T-helper 17 cell (primary cell): ENCODE data around the gene RND2. TPM values are rescaled to one million over a fixed set of nuclear protein-coding genes. Genes with fewer than 3 reads are reported as not detected.
"Not testable (repeated sequence)": the region's sequence is repeated elsewhere in the genome, so short reads cannot be mapped to it uniquely, and the experiment has no call there.

Source experiments
- ATAC-seq: fragments of 150-1000 bp; cut with Tn5 transposase; 2 replicates; pipeline ENCODE4 v1.10.0; 2021; ENCODE audit warnings: mild to moderate bottlenecking, moderate library complexity
- DNase-seq, 3 donors: peaks; one replicate each; pipeline versions ENCODE4 v3.0.0 to v3.0.0-alpha.2; 2020 to 2021
- H3K9me3 ChIP-seq: one replicate; pipeline ENCODE4 v1.7.0; 2013; ENCODE audit warnings: low read length, mild to moderate bottlenecking; ENCODE audit not compliant: control insufficient read depth, poor library complexity, severe bottlenecking
- H3K27ac Mint-ChIP-seq: one replicate; pipeline ENCODE4 v1.8.0; 2022; ENCODE audit warnings: mild to moderate bottlenecking, moderate library complexity, mixed read lengths
- H3K27me3 Mint-ChIP-seq: one replicate; pipeline ENCODE4 v1.8.0; 2022; ENCODE audit warnings: mixed read lengths
- H3K36me3 Mint-ChIP-seq: one replicate; pipeline ENCODE4 v1.8.0; 2022; ENCODE audit warnings: low read depth, mixed read lengths
- H3K4me1 Mint-ChIP-seq: one replicate; pipeline ENCODE4 v1.8.0; 2022; ENCODE audit warnings: mild to moderate bottlenecking, mixed read lengths
- H3K4me3 Mint-ChIP-seq: one replicate; pipeline ENCODE4 v1.8.0; 2022; ENCODE audit warnings: mild to moderate bottlenecking, moderate library complexity, mixed read lengths
- total RNA-seq, 4 donors: library from RNA in 2 of 4; stranded (reverse) in 2 of 4; gene quantifications; one replicate each; pipeline ENCODE4 v1.2.3 and lab custom pipeline; 2022 to 2026

Gene RND2, protein sequence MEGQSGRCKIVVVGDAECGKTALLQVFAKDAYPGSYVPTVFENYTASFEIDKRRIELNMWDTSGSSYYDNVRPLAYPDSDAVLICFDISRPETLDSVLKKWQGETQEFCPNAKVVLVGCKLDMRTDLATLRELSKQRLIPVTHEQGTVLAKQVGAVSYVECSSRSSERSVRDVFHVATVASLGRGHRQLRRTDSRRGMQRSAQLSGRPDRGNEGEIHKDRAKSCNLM
- total RNA-seq (1 to 10 TPM in 1 of 2 donors, under 1 TPM in 1; 0.12 to 1.1 TPM), total RNA-seq (lab: John Stamatoyannopoulos, UW) (0.23 to 1.6 reads per million in 2 donors)

DNA sequence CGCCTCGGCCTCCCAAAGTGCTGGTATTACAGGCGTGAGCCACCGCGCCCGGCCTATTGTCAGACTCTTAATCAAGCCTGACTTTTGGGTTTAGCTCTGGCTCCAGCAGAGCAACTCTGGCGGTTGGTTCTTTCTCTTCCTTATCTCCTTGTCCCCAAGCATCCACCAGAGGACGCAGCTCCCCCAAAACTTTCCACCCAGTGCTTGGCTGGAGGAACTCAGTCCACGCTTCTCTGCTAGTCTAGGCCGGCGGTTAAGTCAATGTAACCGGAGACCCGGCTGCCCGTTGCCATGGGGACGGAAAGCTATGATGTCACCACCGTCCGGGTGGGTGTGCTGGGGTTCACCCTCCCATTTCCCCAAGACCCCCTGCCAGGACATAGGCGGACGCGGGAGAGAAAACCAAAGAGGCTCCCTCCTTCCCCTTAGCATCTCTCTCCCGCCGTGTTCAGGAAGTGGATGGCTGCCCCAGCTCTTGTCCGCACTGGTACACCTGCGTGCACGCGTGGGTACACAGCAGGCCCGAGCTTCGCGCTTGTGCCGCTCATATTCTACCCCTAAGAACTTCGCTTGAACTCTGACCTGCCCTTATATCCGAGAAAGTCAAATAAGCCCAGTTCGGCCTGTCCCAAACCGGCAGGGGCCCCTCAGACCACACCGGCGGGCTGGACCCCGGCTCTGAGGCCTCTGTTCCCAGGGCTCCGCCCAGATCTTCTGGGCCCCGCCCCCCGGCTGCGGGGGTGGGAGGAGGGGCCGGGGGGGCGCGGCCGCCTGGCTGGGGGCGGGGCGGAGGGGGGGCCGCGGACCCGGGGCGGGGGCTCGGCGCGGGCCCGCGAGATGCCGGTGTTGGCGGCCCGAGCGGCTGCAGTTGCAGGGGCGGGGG lies at the start of gene RND2:
Gene RND2, plus strand, starts transcription at position 825 of the 883 bp plus-strand sequence. CDS start 117 bp downstream, outside the sequence.
- peak within 1 kb of the TSS; percentile 92 for H3K4me3 Mint-ChIP-seq
- no peaks in the 10 kb centered on the region for H3K27me3 Mint-ChIP-seq
- DNase-seq (peak; percentile 63 to 75 (median 71)), ATAC-seq (peak; percentile 72)
- H3K4me1 Mint-ChIP-seq, result peaks cover 27% of the 10 kb centered on the region
- H3K9me3 ChIP-seq, result no peaks in the 10 kb centered on the region
- peak within 1 kb of the TSS; percentile 95 for H3K27ac Mint-ChIP-seq
- H3K36me3 Mint-ChIP-seq, result no peaks in the 10 kb centered on the region

DNA sequence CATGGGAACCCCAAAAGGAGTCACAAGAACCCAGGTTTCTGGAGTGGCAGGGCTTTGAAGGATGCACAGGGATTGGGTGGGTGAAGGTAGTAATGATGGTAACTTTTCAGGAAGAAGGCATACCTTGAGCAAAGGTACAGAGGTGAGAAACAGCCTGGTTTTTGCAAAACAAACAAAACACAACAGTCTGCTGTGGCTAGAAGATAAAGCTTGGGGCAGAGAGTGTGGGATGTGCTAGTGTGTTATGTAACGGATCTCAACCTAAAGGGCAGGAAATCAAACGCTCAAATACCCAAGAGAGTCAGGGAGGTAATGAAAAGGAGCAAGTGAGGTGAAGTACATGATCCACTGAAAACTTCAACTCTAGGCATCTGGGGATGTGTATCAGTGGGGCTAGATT lies 49.8 kb upstream of the RND2 start:
- no peaks in the 10 kb centered on the region for H3K36me3 Mint-ChIP-seq
- DNase-seq, result no peak
- no peak overlapping the region for H3K4me3 Mint-ChIP-seq
- no peaks in the 10 kb centered on the region for H3K27me3 Mint-ChIP-seq
- no peak overlapping the region for H3K27ac Mint-ChIP-seq
- H3K9me3 ChIP-seq, result no peaks in the 10 kb centered on the region
- peaks cover 11% of the 10 kb centered on the region for H3K4me1 Mint-ChIP-seq
- no peak for ATAC-seq

DNA sequence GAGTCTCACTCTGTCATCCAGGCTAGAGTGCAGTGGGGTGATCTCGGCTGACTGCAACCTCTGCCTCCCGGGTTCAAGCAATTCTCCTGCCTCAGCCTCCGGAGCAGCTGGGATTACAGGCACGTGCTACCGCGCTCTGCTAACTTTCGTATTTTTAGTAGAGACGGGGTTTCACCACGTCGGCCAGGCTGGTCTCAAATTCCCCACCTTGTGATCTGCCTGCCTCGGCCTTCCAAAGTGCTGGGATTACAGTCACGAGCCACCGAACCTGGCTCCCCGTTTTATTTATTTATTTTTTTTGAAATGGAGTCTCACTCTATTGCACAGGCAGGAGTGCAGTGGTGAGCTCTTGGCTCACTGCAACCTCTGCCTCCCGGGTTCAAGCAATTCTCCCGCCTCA lies 49.3 kb upstream of the RND2 start:
- H3K27me3 Mint-ChIP-seq, H3K36me3 Mint-ChIP-seq, H3K4me3 Mint-ChIP-seq, H3K9me3 ChIP-seq, ATAC-seq, DNase-seq: not testable (repeated sequence)
- peak overlapping the region; percentile 27 for H3K27ac Mint-ChIP-seq
- H3K4me1 Mint-ChIP-seq, result peaks cover 13% of the 10 kb centered on the region

DNA sequence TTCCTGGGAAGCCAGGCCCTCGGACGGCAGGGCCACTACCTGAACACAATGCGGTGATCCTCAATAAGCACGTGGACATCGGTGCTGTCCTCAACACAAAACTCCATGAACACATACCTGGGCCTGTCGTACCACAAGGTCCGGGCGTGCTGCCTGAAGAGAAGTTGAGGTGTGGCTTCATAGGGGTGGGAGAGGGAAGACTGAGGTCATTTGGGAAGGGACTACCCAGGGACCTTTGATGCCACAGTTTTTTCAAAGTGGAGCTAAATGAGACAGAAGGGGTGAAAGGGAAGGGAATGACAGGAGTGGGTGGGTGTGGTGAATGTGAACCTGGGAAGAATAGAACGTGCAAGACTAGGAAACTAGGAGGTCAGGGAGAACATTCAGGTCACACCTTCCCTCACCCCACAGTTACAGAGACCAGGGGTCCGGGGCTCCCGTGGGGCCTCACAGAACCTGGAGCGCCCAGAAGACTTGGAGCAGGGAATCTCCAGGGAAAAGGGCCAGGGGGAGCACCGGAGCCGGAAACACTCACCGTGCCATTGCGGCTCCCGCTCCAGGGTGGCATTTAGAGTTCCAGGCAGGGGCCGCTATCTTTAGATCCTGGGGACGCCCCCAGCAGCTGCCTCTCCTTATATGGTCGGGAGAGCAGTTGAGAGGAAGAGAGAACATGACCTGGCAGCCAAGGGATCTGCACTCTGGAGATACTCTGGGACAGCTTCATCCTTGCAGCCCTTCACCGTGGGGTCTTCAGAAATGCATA lies 45.3 kb upstream of the RND2 start, which contains the start of gene PTGES3L:
Gene PTGES3L, minus strand, starts transcription at position 570 of the 763 bp plus-strand sequence. Its CDS starts 27 bp downstream, at position 543.
- Mint-ChIP-seq H3K36me3 (no peaks in the 10 kb centered on the region), H3K4me1 (peaks cover 23% of the 10 kb centered on the region), H3K4me3 (peak within 1 kb of the TSS; percentile 99), H3K27ac (peak within 1 kb of the TSS; percentile 93), H3K27me3 (no peaks in the 10 kb centered on the region)
- ATAC-seq, result peak; percentile 34
- DNase-seq, result peak in 1 of 3 donors; percentile 10
- H3K9me3 ChIP-seq, result no peaks in the 10 kb centered on the region

DNA sequence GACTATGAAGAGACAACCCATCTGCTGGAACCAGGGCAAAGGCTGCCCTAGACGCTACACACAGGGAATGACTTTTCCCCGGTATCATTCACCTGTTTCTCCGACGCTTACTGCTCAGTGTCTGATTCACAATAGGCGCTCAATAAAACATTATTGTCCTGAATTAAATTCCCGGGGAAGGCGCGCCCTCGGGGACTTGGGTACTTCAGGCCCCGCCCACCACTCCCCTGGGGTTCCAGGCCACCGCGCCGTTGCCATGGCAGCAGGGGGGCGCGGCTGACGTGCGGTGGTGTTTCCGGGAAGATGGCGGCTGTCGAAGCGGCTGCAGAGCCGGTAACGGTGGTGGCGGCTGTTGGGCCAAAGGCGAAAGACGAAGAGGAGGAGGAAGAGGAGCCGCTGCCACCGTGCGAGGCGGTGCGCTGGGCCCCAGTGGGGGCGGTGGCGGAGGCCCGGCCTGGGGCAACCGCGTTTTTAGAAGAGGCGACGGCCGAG lies 44.7 kb upstream of the RND2 start, which contains the start of gene RUNDC1:
Gene RUNDC1, plus strand, starts transcription at position 292 of the 492 bp plus-strand sequence. Its CDS starts 12 bp downstream, at position 304.
- DNase-seq (peak; percentile 86 to 89 (median 87)), ATAC-seq (peak; percentile 91)
- Mint-ChIP-seq H3K27me3 (no peaks in the 10 kb centered on the region), H3K4me1 (peaks cover 25% of the 10 kb centered on the region), H3K36me3 (no peaks in the 10 kb centered on the region), H3K4me3 (peak within 1 kb of the TSS; percentile 99), H3K27ac (peak within 1 kb of the TSS; percentile 93)
- H3K9me3 ChIP-seq, result no peaks in the 10 kb centered on the region

DNA sequence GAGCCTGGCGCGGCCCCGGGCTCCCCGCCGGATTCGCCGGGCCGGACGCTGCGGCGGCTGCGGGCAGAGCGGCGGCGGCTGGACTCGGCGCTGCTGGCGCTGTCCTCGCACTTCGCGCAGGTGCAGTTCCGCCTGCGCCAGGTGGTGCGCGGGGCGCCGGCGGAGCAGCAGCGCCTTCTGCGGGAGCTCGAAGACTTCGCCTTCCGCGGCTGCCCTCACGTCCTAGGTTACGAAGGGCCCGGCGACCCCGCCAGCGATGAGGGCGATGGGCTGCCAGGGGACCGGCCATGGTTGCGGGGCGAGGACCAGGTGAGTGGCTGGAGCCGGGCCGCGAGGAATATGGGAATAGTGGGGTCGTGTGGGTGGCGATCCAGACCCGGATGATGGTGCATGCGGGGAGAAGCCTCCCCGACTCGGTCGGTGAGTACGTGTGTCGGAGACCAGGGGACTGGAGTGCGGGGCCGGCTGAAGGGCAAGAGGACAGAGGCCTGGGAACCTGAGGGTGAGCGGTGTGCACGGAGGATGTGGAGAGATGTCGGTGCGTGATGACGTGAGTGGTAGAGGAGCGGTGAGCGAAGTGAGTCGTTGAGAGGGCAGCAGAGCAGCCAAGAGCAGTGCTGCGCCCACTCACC lies 44.1 kb upstream of the RND2 start:
- H3K36me3 Mint-ChIP-seq, result no peaks in the 10 kb centered on the region

DNA sequence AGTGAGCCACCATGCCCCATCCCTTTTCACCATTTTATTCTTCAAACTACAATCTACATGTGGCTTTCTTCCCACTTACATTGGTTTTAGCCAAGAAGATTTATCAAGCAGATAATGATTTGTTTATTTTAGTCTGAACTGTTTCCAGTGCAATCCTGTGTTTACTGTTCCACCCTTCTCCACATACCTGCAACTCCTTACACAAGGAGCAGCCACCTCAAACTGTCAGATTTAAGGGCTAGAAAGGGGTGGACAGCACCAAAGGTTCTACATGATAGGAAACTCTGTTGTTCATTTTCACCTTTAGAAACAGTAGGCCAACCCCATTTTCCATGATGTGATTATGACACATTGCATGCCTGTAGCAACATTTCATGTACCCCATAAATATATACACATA lies 42.8 kb upstream of the RND2 start:
- H3K9me3 ChIP-seq, result no peaks in the 10 kb centered on the region
- H3K27ac Mint-ChIP-seq, result peak overlapping the region; percentile 93
- H3K27me3 Mint-ChIP-seq, result no peaks in the 10 kb centered on the region
- ATAC-seq (no peak), DNase-seq (no peak)
- H3K4me1 Mint-ChIP-seq, result peaks cover 25% of the 10 kb centered on the region
- peak overlapping the region; percentile 99 for H3K4me3 Mint-ChIP-seq
- H3K36me3 Mint-ChIP-seq, result no peaks in the 10 kb centered on the region

More for the DNA sequence above, 44.1 kb upstream of the RND2 start:
- H3K4me1 Mint-ChIP-seq, result peaks cover 25% of the 10 kb centered on the region
- no peaks in the 10 kb centered on the region for H3K27me3 Mint-ChIP-seq
- H3K9me3 ChIP-seq, result no peaks in the 10 kb centered on the region
- ATAC-seq (peak; percentile 77), DNase-seq (peak; percentile 41 to 45 (median 45))
- peak overlapping the region; percentile 99 for H3K4me3 Mint-ChIP-seq
- peak overlapping the region; percentile 93 for H3K27ac Mint-ChIP-seq

DNA sequence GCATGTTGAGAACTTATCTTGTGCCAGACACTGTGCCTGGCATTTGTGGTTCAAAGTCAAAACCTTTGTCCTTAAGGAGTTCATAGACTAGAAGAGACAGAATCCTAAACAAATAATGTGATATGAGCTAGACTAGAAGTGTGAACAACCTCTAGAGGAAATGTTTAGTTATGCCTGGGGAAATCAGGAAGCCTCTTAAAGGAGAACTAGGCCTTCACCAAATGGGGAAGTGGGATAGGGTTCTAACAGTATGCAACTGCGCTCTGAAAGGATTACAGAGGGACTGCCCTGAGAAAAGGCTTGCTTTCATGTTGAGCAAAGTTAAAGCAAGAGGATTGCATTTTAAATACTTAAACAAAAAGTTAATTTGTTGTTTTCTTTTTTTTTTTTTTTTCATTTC lies 39.8 kb upstream of the RND2 start:
- ATAC-seq (no peak), DNase-seq (no peak)
- no peaks in the 10 kb centered on the region for H3K27me3 Mint-ChIP-seq
- no peaks in the 10 kb centered on the region for H3K9me3 ChIP-seq
- H3K4me3 Mint-ChIP-seq, result no peak overlapping the region
- H3K27ac Mint-ChIP-seq, result no peak overlapping the region
- peaks cover 17% of the 10 kb centered on the region for H3K4me1 Mint-ChIP-seq
- peaks cover under 1% of the 10 kb centered on the region for H3K36me3 Mint-ChIP-seq

DNA sequence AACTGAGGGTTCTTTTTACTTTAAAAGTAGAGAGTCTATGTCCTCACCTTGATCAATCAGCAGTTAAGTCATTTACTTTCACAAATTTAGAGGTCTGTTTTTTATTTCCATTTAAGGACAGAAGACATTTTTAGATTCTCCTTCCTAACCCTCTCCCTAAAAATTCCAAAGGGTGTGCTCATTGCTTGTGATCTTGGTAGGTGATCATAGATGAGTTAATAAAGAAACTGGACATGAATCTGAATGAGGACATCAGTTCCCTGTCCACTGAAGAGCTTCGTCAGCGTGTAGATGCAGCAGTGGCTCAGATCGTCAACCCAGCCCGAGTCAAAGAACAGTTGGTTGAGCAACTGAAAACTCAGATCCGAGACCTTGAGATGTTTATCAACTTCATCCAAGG lies 35.9 kb upstream of the RND2 start:
- Mint-ChIP-seq H3K27ac (no peak overlapping the region), H3K36me3 (peaks cover 5% of the 10 kb centered on the region), H3K4me3 (no peak overlapping the region), H3K4me1 (peaks cover 3% of the 10 kb centered on the region), H3K27me3 (no peaks in the 10 kb centered on the region)
- H3K9me3 ChIP-seq, result no peaks in the 10 kb centered on the region
- no peak for DNase-seq
- no peak for ATAC-seq

DNA sequence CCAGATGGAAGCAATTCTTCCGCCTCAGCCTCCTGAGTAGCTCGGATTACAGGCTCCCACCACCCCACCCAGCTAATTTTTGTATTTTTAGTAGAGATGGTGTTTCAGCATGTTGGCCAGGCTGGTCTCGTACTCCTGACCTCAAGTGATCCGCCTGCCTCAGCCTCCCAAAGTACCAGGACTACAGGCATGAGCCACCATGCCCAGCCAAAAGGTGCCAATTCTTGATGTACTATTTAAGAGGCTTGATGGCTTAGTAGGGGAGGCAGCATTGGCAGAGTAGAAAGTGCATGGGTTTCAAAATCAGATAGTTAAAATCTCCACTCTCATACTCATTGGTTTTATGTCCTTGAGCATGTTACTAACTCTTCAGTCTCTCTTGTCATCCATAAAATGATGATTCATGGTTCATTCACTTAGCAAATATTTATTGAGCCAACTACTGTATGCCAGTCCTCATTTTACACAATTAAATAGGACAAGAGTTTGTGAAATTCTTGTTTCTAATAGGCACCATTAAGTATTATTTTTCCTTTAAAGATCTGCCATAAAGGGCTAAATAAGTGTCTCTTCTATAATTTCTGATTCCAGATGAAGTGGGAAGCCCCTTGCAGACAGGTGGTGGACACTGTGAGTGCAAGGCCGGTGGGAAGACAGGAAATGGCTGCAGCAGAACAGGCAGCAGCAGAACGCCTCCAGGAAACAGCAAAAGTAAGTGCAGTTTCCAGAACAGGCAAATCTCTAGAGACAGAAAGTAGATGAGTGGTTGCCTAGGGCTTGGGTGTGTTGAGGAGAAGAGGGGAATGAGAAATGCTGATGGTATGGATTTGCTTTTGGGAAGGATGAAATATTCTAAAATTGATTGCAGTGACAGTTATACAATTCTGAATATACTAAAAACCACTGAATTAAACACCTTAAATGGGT lies 35.0 kb upstream of the RND2 start:
- Mint-ChIP-seq H3K4me3 (no peak overlapping the region), H3K27ac (peak overlapping the region; percentile 85), H3K36me3 (peaks cover 5% of the 10 kb centered on the region), H3K27me3 (no peaks in the 10 kb centered on the region), H3K4me1 (peaks cover 3% of the 10 kb centered on the region)
- ATAC-seq (no peak), DNase-seq (no peak)
- no peaks in the 10 kb centered on the region for H3K9me3 ChIP-seq

DNA sequence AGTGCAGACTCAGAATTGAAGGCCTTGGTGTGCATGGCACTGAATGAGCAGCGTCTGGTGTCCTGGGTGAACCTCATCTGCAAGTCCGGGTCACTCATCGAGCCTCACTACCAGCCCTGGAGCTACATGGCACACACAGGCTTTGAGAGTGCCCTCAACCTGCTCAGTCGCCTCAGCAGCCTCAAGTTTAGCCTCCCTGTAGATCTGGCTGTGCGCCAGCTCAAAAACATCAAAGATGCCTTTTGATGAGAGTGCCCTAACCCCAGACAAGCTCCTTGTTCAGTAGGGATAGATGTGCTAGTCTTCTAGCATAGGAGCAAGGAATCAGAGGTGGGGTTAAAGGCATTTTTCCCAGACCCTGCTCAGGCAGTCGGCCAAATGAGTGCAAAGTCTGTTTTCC lies 33.6 kb upstream of the RND2 start:
- no peak for DNase-seq
- H3K9me3 ChIP-seq, result no peaks in the 10 kb centered on the region
- Mint-ChIP-seq H3K4me1 (no peaks in the 10 kb centered on the region), H3K27ac (no peak overlapping the region), H3K27me3 (no peaks in the 10 kb centered on the region), H3K36me3 (peaks cover 5% of the 10 kb centered on the region), H3K4me3 (no peak overlapping the region)
- ATAC-seq, result no peak
